ENCODE measurements around the gene MICU1.

Gene MICU1

GRCh38 chr10:72598769-72599701 is 26.8 kb downstream of the MICU1 start:
- Histone ChIP-seq H3K9me3 (no peaks in the 10 kb centered on the region), H3K27me3 (no peaks in the 10 kb centered on the region), H3K4me1 (peaks cover 5% of the 10 kb centered on the region), H3K36me3 (no peaks in the 10 kb centered on the region), H3K4me2 (0 out of 2 replicates have a peak overlapping the region, but pooled peaks have one; percentile 3), H3K4me3 (no peak overlapping the region), H3K27ac (no peak overlapping the region), H4K20me1 (no peaks in the 10 kb centered on the region), H3K9ac (no peak overlapping the region)
- no peak for TF ChIP-seq Cebpa-rat (IDR thresholded peaks at IDR 0.05)

DNA sequence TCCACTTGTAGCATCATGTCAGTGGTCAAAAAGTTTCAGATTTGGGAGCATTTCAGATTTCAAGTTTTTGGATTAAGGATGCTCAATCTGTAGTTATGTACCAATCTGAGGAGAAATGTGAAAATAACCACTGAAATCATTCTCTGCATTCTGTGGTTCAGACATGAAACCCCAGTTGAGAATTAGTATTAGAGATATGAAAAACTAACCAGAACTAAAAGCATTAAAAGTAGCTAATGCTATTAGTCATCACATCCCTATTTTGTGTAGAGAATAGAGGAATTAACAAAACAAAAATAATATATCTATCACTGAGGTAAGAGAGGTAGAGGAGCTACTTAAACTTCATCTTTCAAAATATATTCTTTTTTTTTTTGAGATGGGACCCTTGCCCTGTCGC is 28.0 kb downstream of the MICU1 start:
- Histone ChIP-seq H3K36me3 (no peaks in the 10 kb centered on the region), H3K27me3 (no peaks in the 10 kb centered on the region), H3K9ac (no peak overlapping the region), H3K27ac (no peak overlapping the region), H4K20me1 (no peaks in the 10 kb centered on the region), H3K4me2 (no peak overlapping the region), H3K4me3 (no peak overlapping the region), H3K4me1 (peaks cover 5% of the 10 kb centered on the region), H3K9me3 (peaks cover 3% of the 10 kb centered on the region; the same call in 1 of the 2 replicates)
- no peak for TF ChIP-seq Cebpa-rat (IDR thresholded peaks at IDR 0.05)

DNA sequence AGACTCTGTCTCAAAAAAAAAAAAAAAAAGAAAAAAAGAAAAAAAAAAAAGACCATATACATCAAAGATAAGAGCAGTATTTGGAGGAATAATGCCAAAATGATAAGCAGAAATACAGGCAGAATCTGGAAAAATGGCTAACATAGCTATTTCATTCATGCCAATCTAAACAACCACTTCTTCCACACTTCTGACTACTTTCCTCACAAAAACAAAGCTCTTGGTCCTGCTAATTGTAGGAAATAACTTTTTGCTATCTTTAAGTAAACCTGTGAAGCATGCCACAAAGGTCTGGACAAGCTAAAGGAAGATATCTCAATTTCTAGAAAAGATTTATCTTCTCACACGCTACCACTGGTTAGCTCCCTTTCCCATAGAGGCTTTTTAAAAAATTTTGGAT is 30.4 kb downstream of the MICU1 start:
- Histone ChIP-seq H4K20me1 (no peaks in the 10 kb centered on the region), H3K36me3 (no peaks in the 10 kb centered on the region), H3K27ac (no peak overlapping the region), H3K4me1 (peaks cover 5% of the 10 kb centered on the region), H3K4me3 (no peak overlapping the region), H3K9me3 (peaks cover 14% of the 10 kb centered on the region; the same call in 1 of the 2 replicates), H3K27me3 (no peaks in the 10 kb centered on the region), H3K9ac (no peak overlapping the region), H3K4me2 (no peak overlapping the region)
- no peak for TF ChIP-seq Cebpa-rat (IDR thresholded peaks at IDR 0.05)

- H3K36me3 ChIP-seq = no peaks in the 10 kb centered on the region
- peaks cover 14% of the 10 kb centered on the region; the same call in 1 of the 2 replicates for H3K9me3 ChIP-seq
- no peak overlapping the region for H3K4me3 ChIP-seq
- H3K27ac ChIP-seq = no peak overlapping the region
- no peaks in the 10 kb centered on the region for H3K27me3 ChIP-seq
- TF ChIP-seq Cebpa-rat (IDR thresholded peaks at IDR 0.05) = no peak
- no peak overlapping the region for H3K4me2 ChIP-seq
- H3K4me1 ChIP-seq = no peaks in the 10 kb centered on the region
- no peaks in the 10 kb centered on the region for H4K20me1 ChIP-seq
- no peak overlapping the region for H3K9ac ChIP-seq
These were observed 31.9 kb downstream of the MICU1 start for GRCh38 chr10:72593963-72594362.

DNA sequence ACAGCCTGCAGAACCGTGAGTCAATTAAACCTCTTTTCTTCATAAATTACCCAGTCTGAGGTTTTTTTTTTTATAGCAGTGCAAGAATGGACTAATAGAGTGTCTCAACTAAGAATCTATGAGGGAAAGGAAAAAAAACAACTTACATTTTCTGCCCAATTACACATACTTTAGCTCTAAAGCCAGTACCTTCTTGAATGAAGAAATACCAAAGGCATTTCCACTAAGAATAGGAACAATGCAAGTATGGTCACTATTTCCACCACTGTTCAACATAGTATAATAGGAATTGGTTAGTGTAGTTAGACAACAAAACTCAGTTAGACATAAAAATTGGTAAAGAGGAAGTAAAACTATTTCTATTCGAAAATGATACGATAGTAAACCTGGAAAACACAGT is 37.6 kb downstream of the MICU1 start:
- Histone ChIP-seq H3K36me3 (no peaks in the 10 kb centered on the region), H3K9me3 (peaks cover 14% of the 10 kb centered on the region; the same call in 1 of the 2 replicates), H3K4me3 (no peak overlapping the region), H3K27ac (no peak overlapping the region), H3K4me2 (no peak overlapping the region), H4K20me1 (no peaks in the 10 kb centered on the region), H3K9ac (no peak overlapping the region), H3K27me3 (no peaks in the 10 kb centered on the region), H3K4me1 (no peaks in the 10 kb centered on the region)
- TF ChIP-seq Cebpa-rat (IDR thresholded peaks at IDR 0.05) = no peak

DNA sequence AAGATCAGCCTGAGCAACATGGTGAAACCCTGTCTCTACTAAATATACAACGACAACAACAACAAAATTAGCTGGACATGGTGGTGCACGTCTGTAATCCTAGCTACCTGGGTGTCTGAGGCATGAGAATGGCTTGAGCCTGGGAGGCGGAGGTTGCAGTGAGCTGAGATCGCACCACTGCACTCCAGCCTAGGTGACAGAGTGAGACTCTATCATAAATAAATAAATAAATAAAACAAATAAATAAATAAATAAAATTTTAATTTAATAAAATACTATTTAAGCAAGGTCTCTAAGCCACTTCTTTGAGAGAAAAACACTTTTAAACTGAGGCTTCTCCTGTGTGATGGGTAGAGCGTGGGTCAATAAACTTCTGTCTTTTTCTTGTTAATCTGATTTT is 38.3 kb downstream of the MICU1 start:
- H4K20me1 ChIP-seq = no peaks in the 10 kb centered on the region
- H3K4me3 ChIP-seq = no peak overlapping the region
- H3K9me3 ChIP-seq = peaks cover 8% of the 10 kb centered on the region; the same call in 1 of the 2 replicates
- no peak overlapping the region for H3K4me2 ChIP-seq
- H3K9ac ChIP-seq = no peak overlapping the region
- no peak for TF ChIP-seq Cebpa-rat (IDR thresholded peaks at IDR 0.05)
- H3K27me3 ChIP-seq = no peaks in the 10 kb centered on the region
- no peak overlapping the region for H3K27ac ChIP-seq
- H3K4me1 ChIP-seq = no peaks in the 10 kb centered on the region
- H3K36me3 ChIP-seq = no peaks in the 10 kb centered on the region

GRCh38 chr10:72574636-72575035 is 51.2 kb downstream of the MICU1 start:
- H3K27ac ChIP-seq = no peak overlapping the region
- H3K9me3 ChIP-seq = no peaks in the 10 kb centered on the region
- H4K20me1 ChIP-seq = no peaks in the 10 kb centered on the region
- no peak overlapping the region for H3K4me2 ChIP-seq
- H3K4me3 ChIP-seq = no peak overlapping the region
- no peaks in the 10 kb centered on the region for H3K36me3 ChIP-seq
- no peak for TF ChIP-seq Cebpa-rat (IDR thresholded peaks at IDR 0.05)
- no peak overlapping the region for H3K9ac ChIP-seq
- H3K27me3 ChIP-seq = no peaks in the 10 kb centered on the region
- no peaks in the 10 kb centered on the region for H3K4me1 ChIP-seq

DNA sequence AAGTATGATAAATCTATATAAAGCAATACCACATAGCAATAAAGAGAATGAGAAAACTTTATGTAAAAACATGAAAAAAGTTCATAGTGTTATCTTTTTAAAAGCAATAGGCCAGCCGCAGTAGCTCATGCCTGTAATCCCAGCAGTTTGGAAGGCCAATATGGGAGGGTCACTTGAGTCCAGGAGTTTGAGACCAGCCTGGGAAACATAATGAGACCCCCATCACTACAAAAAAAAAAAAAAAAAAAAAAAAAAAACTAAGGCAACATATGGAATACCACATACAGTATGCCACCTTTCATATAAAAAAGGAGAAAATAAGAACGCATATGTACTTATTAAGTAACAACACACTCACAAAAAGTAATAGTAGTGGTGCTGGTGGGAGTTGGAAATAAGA is 52.8 kb downstream of the MICU1 start:
- TF ChIP-seq Cebpa-rat (IDR thresholded peaks at IDR 0.05) = no peak
- no peak overlapping the region for H3K9ac ChIP-seq

GRCh38 chr10:72567889-72568640 is 57.8 kb downstream of the MICU1 start:
- Histone ChIP-seq H3K27me3 (no peaks in the 10 kb centered on the region), H3K4me1 (no peaks in the 10 kb centered on the region), H4K20me1 (no peaks in the 10 kb centered on the region), H3K9me3 (no peaks in the 10 kb centered on the region), H3K9ac (no peak overlapping the region), H3K36me3 (peaks cover 32% of the 10 kb centered on the region), H3K4me3 (no peak overlapping the region), H3K4me2 (no peak overlapping the region), H3K27ac (no peak overlapping the region)
- no peak for TF ChIP-seq Cebpa-rat (IDR thresholded peaks at IDR 0.05)

More for the DNA sequence above, 52.8 kb downstream of the MICU1 start:
- H3K36me3 ChIP-seq = no peaks in the 10 kb centered on the region; the same call in 1 of the 2 replicates
- H3K4me3 ChIP-seq = no peak overlapping the region
- H3K9me3 ChIP-seq = no peaks in the 10 kb centered on the region
- no peak overlapping the region for H3K4me2 ChIP-seq
- no peaks in the 10 kb centered on the region for H3K27me3 ChIP-seq
- no peaks in the 10 kb centered on the region for H3K4me1 ChIP-seq
- no peaks in the 10 kb centered on the region for H4K20me1 ChIP-seq
- H3K27ac ChIP-seq = no peak overlapping the region

DNA sequence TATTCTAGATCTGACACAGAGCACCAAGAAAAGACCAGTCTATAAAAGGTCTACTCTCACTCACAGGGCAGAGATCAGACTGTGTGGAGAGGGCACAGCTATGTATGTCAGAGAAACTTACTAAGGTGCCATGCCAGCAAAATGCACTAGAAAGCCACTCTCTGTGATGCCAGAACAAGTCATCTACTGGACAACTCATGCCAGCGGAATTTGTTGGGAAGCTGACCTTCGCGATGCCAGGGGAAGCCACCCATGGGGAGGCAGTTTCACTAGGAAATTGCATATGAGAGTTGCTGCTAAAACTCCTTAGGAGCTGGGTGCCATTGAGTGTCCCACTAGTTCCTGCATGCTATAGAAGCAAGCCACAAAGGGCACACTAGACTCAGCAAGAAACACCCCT is 58.5 kb downstream of the MICU1 start:
- Histone ChIP-seq H3K27ac (no peak overlapping the region), H3K36me3 (peaks cover 39% of the 10 kb centered on the region), H3K9me3 (no peaks in the 10 kb centered on the region), H3K9ac (no peak overlapping the region), H3K4me2 (no peak overlapping the region), H3K27me3 (no peaks in the 10 kb centered on the region), H3K4me3 (no peak overlapping the region), H4K20me1 (no peaks in the 10 kb centered on the region), H3K4me1 (no peaks in the 10 kb centered on the region)
- TF ChIP-seq Cebpa-rat (IDR thresholded peaks at IDR 0.05) = no peak

Data from BLaER1 (cell line).